Measurements from ENCODE around the gene TXNDC8.
A peak's percentile ranks its signal among the peaks of the same experiment; 100 is the strongest.

Gene TXNDC8

GRCh38 chr9:110343551-110343950 is 5.9 kb upstream of the TXNDC8 start:
- H2AFZ ChIP-seq (ENCODE audit: low read length), result no peak overlapping the region

GRCh38 chr9:110340306-110340705 is 2.6 kb upstream of the TXNDC8 start:
- Histone ChIP-seq H3F3A (ENCODE audit: insufficient read depth, low read length) (no peaks in the 10 kb centered on the region), H2AFZ (ENCODE audit: low read length) (no peak overlapping the region), H3K4me3 (ENCODE audit: low read depth, low read length, poor library complexity, severe bottlenecking) (no peak overlapping the region), H3K79me2 (ENCODE audit: insufficient read depth, low read length) (no peaks in the 10 kb centered on the region), H4K20me1 (ENCODE audit: insufficient read depth, low read length) (no peaks in the 10 kb centered on the region), H3K9me3 (ENCODE audit: low read length) (no peaks in the 10 kb centered on the region), H3K9me2 (ENCODE audit: low read depth, low read length) (no peaks in the 10 kb centered on the region), H3K9ac (ENCODE audit: low read length) (no peak overlapping the region), H3K4me2 (ENCODE audit: low read length) (no peak overlapping the region), H3K4me1 (ENCODE audit: insufficient read depth, low read length, severe bottlenecking) (no peaks in the 10 kb centered on the region), H3K27me3 (ENCODE audit: insufficient read depth, low read length) (no peaks in the 10 kb centered on the region), H3K27ac (ENCODE audit: low read depth, low read length, poor library complexity, severe bottlenecking) (no peak overlapping the region), H3K36me3 (ENCODE audit: insufficient read depth, low read length) (no peaks in the 10 kb centered on the region)
- peak; percentile 50 for TF ChIP-seq CTCF (IDR thresholded peaks at IDR 0.05; ENCODE audit: low read length)
- no peak for TF ChIP-seq EZH2 (IDR thresholded peaks at IDR 0.05; ENCODE audit: borderline replicate concordance, low read length)

More at GRCh38 chr9:110343551-110343950, 5.9 kb upstream of the TXNDC8 start:
- Histone ChIP-seq H3K79me2 (ENCODE audit: insufficient read depth, low read length) (no peaks in the 10 kb centered on the region), H3K4me1 (ENCODE audit: insufficient read depth, low read length, severe bottlenecking) (no peaks in the 10 kb centered on the region), H3K9ac (ENCODE audit: low read length) (no peak overlapping the region), H3K27me3 (ENCODE audit: insufficient read depth, low read length) (no peaks in the 10 kb centered on the region), H3F3A (ENCODE audit: insufficient read depth, low read length) (no peaks in the 10 kb centered on the region), H3K4me3 (ENCODE audit: low read depth, low read length, poor library complexity, severe bottlenecking) (no peak overlapping the region), H3K27ac (ENCODE audit: low read depth, low read length, poor library complexity, severe bottlenecking) (no peak overlapping the region), H3K4me2 (ENCODE audit: low read length) (no peak overlapping the region), H3K9me2 (ENCODE audit: low read depth, low read length) (no peaks in the 10 kb centered on the region), H4K20me1 (ENCODE audit: insufficient read depth, low read length) (no peaks in the 10 kb centered on the region), H3K36me3 (ENCODE audit: insufficient read depth, low read length) (no peaks in the 10 kb centered on the region), H3K9me3 (ENCODE audit: low read length) (no peaks in the 10 kb centered on the region)
- TF ChIP-seq EZH2 (IDR thresholded peaks at IDR 0.05; ENCODE audit: borderline replicate concordance, low read length) (no peak), CTCF (IDR thresholded peaks at IDR 0.05; ENCODE audit: low read length) (no peak)

- Histone ChIP-seq H3K4me1 (ENCODE audit: insufficient read depth, low read length, severe bottlenecking) (no peaks in the 10 kb centered on the region), H3K4me2 (ENCODE audit: low read length) (no peak overlapping the region), H3K79me2 (ENCODE audit: insufficient read depth, low read length) (no peaks in the 10 kb centered on the region), H3K9me2 (ENCODE audit: low read depth, low read length) (no peaks in the 10 kb centered on the region), H3K4me3 (ENCODE audit: low read depth, low read length, poor library complexity, severe bottlenecking) (no peak overlapping the region), H3K27ac (ENCODE audit: low read depth, low read length, poor library complexity, severe bottlenecking) (no peak overlapping the region), H3K9me3 (ENCODE audit: low read length) (no peaks in the 10 kb centered on the region), H3K36me3 (ENCODE audit: insufficient read depth, low read length) (no peaks in the 10 kb centered on the region), H3F3A (ENCODE audit: insufficient read depth, low read length) (no peaks in the 10 kb centered on the region), H3K27me3 (ENCODE audit: insufficient read depth, low read length) (no peaks in the 10 kb centered on the region), H4K20me1 (ENCODE audit: insufficient read depth, low read length) (no peaks in the 10 kb centered on the region), H2AFZ (ENCODE audit: low read length) (no peak overlapping the region), H3K9ac (ENCODE audit: low read length) (no peak overlapping the region)
- TF ChIP-seq EZH2 (IDR thresholded peaks at IDR 0.05; ENCODE audit: borderline replicate concordance, low read length), result no peak
- TF ChIP-seq CTCF (IDR thresholded peaks at IDR 0.05; ENCODE audit: low read length), result no peak
Measured at GRCh38 chr9:110338143-110338542, 480 bp upstream of the TXNDC8 start.
